Measurements from ENCODE around the gene DKKL1.
A peak's percentile ranks its signal among the peaks of the same experiment; 100 is the strongest.
"Not testable (repeated sequence)": the region's sequence is repeated elsewhere in the genome, so short reads cannot be mapped to it uniquely, and the experiment has no call there.

DKKL1 gene

GRCh38 chr19:49363268-49364082, at the start of gene DKKL1:
DKKL1 (plus strand) TSS chr19:49363877; CDS start chr19:49363999, 122 bp downstream.
- DNase-seq, result peak; percentile 25 to 54 (median 44)

GRCh38 chr19:49315111-49315510, 48.6 kb upstream of the DKKL1 start:
- DNase-seq, result no peak

- DNase-seq, result no peak
These were observed 47.4 kb upstream of the DKKL1 start for GRCh38 chr19:49316284-49316683.

GRCh38 chr19:49318296-49318695, 45.4 kb upstream of the DKKL1 start:
- DNase-seq, result no peak

GRCh38 chr19:49324801-49325576, 38.7 kb upstream of the DKKL1 start, which contains the start of gene SLC6A16:
SLC6A16 (minus strand) TSS chr19:49325191; CDS start chr19:49311347, 13,844 bp downstream.
- no peak for DNase-seq

- not testable (repeated sequence) for DNase-seq
These were observed 37.9 kb upstream of the DKKL1 start for GRCh38 chr19:49325756-49326155.

GRCh38 chr19:49326165-49326704, 37.4 kb upstream of the DKKL1 start:
- no peak for DNase-seq

- no peak for DNase-seq
These were observed 35.7 kb upstream of the DKKL1 start for GRCh38 chr19:49327878-49328544.

- no peak for DNase-seq
These were observed 34.9 kb upstream of the DKKL1 start for GRCh38 chr19:49328741-49329140.

- DNase-seq, result not testable (repeated sequence)
These were observed 32.5 kb upstream of the DKKL1 start for GRCh38 chr19:49331187-49331586.

GRCh38 chr19:49331616-49332055, 32.0 kb upstream of the DKKL1 start:
- no peak for DNase-seq

GRCh38 chr19:49332691-49333417, 30.8 kb upstream of the DKKL1 start:
- not testable (repeated sequence) for DNase-seq

- DNase-seq, result no peak
These were observed 30.3 kb upstream of the DKKL1 start for GRCh38 chr19:49333418-49333805.

GRCh38 chr19:49333811-49334288, 29.8 kb upstream of the DKKL1 start:
- peak in 3 of 4 experiments; percentile 19 to 59 (median 42) for DNase-seq

- peak in 3 of 4 experiments; percentile 15 to 50 (median 23) for DNase-seq
These were observed 28.4 kb upstream of the DKKL1 start, which contains the start of gene CD37 for GRCh38 chr19:49335071-49335783. CD37 (plus strand) TSS chr19:49335406; CDS start chr19:49335541, 135 bp downstream.

- DNase-seq, result no peak
These were observed 27.7 kb upstream of the DKKL1 start for GRCh38 chr19:49335784-49336481.

GRCh38 chr19:49336482-49337266, 27.0 kb upstream of the DKKL1 start:
- no peak for DNase-seq

GRCh38 chr19:49337267-49338022, 26.2 kb upstream of the DKKL1 start:
- DNase-seq, result no peak
